Measurements from ENCODE around the gene BDH2. TPM values are rescaled to one million over a fixed set of nuclear protein-coding genes. Genes with fewer than 3 reads are reported as not detected.

The BDH2 gene
- total and polyA plus RNA-seq, 10 donors: 16.8 to 42.2 (median 37.0) TPM

- H3K36me3 ChIP-seq: peaks cover 0 to 27% (median 2%) of the 10 kb centered on the region in 6 donors
- TF ChIP-seq POLR2A (IDR thresholded peaks at IDR 0.05) (no peak), POLR2AphosphoS5 (IDR thresholded peaks at IDR 0.05) (no peak)
- TF ChIP-seq, protein P1, sequence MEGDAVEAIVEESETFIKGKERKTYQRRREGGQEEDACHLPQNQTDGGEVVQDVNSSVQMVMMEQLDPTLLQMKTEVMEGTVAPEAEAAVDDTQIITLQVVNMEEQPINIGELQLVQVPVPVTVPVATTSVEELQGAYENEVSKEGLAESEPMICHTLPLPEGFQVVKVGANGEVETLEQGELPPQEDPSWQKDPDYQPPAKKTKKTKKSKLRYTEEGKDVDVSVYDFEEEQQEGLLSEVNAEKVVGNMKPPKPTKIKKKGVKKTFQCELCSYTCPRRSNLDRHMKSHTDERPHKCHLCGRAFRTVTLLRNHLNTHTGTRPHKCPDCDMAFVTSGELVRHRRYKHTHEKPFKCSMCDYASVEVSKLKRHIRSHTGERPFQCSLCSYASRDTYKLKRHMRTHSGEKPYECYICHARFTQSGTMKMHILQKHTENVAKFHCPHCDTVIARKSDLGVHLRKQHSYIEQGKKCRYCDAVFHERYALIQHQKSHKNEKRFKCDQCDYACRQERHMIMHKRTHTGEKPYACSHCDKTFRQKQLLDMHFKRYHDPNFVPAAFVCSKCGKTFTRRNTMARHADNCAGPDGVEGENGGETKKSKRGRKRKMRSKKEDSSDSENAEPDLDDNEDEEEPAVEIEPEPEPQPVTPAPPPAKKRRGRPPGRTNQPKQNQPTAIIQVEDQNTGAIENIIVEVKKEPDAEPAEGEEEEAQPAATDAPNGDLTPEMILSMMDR (IDR thresholded peaks at IDR 0.05 in 8 of 11, conservative IDR thresholded peaks at IDR 0.05 in 3 of 11): no peak
- H3K27ac ChIP-seq: no peak overlapping the region
- intact Hi-C loops (cut with DNase I; ENCODE audit: low total_unique reads): no loop called here
- H3K4me3 ChIP-seq: no peak overlapping the region
- DNase-seq: no peak
- 96 to 100% (median 99%) methylated on average over 2 of the region's 2 CpGs for WGBS, 5 donors
- no peaks in the 10 kb centered on the region for H3K9me3 ChIP-seq
- H3K27me3 ChIP-seq (replicated peaks in 1 of 7): no peaks in the 10 kb centered on the region
- no peaks in the 10 kb centered on the region for H3K4me1 ChIP-seq
These were observed 39.0 kb downstream of the BDH2 start for GRCh38 chr4:103060453-103061148.

GRCh38 chr4:103054030-103054429 lies 45.6 kb downstream of the BDH2 start:
- WGBS, 5 donors: 88 to 98% (median 97%) methylated on average over 3 of the region's 3 CpGs

GRCh38 chr4:103052779-103053178 lies 46.9 kb downstream of the BDH2 start:
- intact Hi-C loops (cut with DNase I; ENCODE audit: low total_unique reads): no loop called here
- Histone ChIP-seq H3K4me3 (no peak overlapping the region), H3K9me3 (no peaks in the 10 kb centered on the region), H3K27ac (no peak overlapping the region), H3K27me3 (replicated peaks in 1 of 7) (no peaks in the 10 kb centered on the region), H3K36me3 (peaks cover 0 to 25% (median 13%) of the 10 kb centered on the region in 6 donors), H3K4me1 (no peaks in the 10 kb centered on the region)
- TF ChIP-seq POLR2AphosphoS5 (IDR thresholded peaks at IDR 0.05): no peak
- TF ChIP-seq POLR2A (IDR thresholded peaks at IDR 0.05): no peak
- TF ChIP-seq, protein P1 (IDR thresholded peaks at IDR 0.05 in 8 of 11, conservative IDR thresholded peaks at IDR 0.05 in 3 of 11): no peak
- WGBS, 5 donors: 84 to 97% (median 89%) methylated on average over 3 of the region's 3 CpGs
- no peak for DNase-seq

More at GRCh38 chr4:103054030-103054429, 45.6 kb downstream of the BDH2 start:
- intact Hi-C loops (cut with DNase I; ENCODE audit: low total_unique reads): no loop called here
- no peak for DNase-seq
- Histone ChIP-seq H3K36me3 (peaks cover 0 to 12% (median 8%) of the 10 kb centered on the region in 6 donors), H3K27ac (no peak overlapping the region), H3K4me1 (no peaks in the 10 kb centered on the region), H3K9me3 (no peaks in the 10 kb centered on the region), H3K27me3 (replicated peaks in 1 of 7) (no peaks in the 10 kb centered on the region), H3K4me3 (no peak overlapping the region)
- no peak for TF ChIP-seq POLR2AphosphoS5 (IDR thresholded peaks at IDR 0.05)
- TF ChIP-seq POLR2A (IDR thresholded peaks at IDR 0.05): no peak
- TF ChIP-seq, protein P1 (IDR thresholded peaks at IDR 0.05 in 8 of 11, conservative IDR thresholded peaks at IDR 0.05 in 3 of 11): no peak

DNA sequence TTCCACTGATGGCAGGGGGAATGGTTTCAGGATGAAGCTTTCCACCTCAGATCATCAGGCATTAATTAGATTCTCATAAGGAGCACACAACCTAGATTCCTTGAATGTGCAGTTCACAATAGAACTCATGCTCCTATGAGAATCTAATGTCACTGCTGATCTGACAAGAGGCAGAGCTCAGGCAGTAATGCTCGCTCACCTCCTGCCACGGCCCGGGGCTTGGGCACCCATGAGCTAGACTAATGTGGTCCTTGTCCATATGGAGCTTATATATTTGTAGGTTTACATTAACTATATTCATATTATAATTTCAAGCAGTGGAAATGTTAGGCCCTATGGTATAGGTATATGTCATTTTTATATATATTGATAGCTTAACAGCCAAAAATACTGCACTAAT lies 47.5 kb downstream of the BDH2 start:
- Histone ChIP-seq H3K36me3 (peaks cover 0 to 27% (median 13%) of the 10 kb centered on the region in 6 donors), H3K27ac (no peak overlapping the region), H3K27me3 (replicated peaks in 1 of 7) (no peaks in the 10 kb centered on the region), H3K4me1 (no peaks in the 10 kb centered on the region), H3K9me3 (no peaks in the 10 kb centered on the region), H3K4me3 (no peak overlapping the region)
- DNase-seq: no peak
- TF ChIP-seq POLR2AphosphoS5 (IDR thresholded peaks at IDR 0.05): no peak
- TF ChIP-seq POLR2A (IDR thresholded peaks at IDR 0.05): no peak
- TF ChIP-seq, protein P1 (IDR thresholded peaks at IDR 0.05 in 8 of 11, conservative IDR thresholded peaks at IDR 0.05 in 3 of 11): no peak
- intact Hi-C loops (cut with DNase I; ENCODE audit: low total_unique reads): no loop called here
- 97 to 100% (median 100%) methylated on average over 3 of the region's 3 CpGs for WGBS, 5 donors
